Posterior cingulate gyrus (tissue), 11 donors: ENCODE measurements around the gene CCNY.

ENCODE experiments used
- DNase-seq, 10 donors: peaks; one replicate each; pipeline versions ENCODE4 v3.0.0 to v3.0.0-alpha.2; 2020 to 2021; ENCODE audit warnings: mixed read lengths in 3 of 10
- intact Hi-C: fragments of 100-400 bp; cut with DNase I; formaldehyde crosslinking; loops from one replicate; pipeline ENCODE4 v1.15.1; 2023

CCNY gene

DNA sequence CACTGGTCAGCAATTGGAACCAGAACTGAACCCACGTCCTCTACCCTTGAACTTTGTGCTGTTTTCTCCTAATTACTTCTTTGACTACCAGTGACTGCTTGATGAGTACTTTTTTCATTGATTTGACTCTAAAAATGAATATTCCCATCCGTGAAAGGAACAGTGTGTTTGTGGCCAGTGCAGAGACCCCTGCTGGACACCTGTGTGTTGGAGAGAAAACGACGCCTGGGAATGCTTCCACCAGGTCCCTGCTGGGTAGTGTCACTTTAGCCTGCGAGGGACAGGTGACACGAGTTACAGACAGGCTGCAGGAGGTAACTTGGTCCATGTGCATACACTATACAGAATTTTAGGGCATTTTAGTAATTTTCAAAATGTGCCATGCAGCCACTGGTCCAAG lies 262.1 kb downstream of the CCNY start:
- intact Hi-C loops: no loop called here
- DNase-seq: no peak

DNA sequence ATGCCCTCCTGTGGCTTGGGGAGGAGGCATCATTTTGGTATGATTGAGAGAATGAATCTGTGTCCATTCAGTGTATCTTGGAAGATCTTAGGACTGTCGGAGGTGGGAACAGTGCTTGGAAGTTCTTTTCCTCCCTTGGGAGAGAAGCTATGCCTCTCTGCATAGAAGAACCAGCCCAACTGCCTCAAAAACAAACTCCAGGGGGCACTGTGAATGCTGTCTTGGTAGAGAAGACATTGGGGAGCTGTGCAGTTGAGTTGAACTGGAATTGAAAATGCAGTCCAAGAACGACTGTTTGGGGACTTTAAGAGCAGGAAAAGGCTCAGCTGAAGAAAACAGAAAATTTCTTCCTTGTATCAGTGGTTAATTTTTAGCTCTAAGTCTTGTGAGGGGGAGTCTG lies 263.9 kb downstream of the CCNY start:
- DNase-seq: no peak
- intact Hi-C loops: no loop called here

DNA sequence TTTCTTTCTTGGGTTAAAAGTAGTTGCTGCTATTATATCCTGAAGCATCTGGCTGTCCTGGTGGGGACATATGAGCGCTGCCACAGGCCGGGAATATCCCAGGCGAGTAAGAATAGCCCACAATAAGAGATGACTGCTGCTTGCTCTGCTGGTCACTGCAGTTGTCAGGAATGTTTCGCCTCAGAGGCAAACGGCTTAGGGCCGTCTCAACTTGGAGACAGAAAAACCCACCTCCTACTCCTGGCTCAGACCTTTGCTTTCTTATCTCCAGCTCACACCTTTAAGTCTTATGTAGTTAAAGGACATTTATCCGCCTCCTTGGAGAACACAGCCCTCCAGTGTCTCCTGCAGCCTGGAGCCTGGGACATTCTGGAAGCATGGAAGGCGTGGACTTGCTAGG lies 268.9 kb downstream of the CCNY start, which contains the start of gene GJD4:
TSS of gene GJD4 (plus strand) at position 151 of the 400 bp plus-strand sequence. CDS start at position 378, 227 bp downstream.
- intact Hi-C loops: no loop called here
- peak in 1 of 10 donors; percentile 57 for DNase-seq

GRCh38 chr10:35606430-35606829 lies 270.1 kb downstream of the CCNY start:
- intact Hi-C loops: no loop called here
- no peak for DNase-seq

- peak in 2 of 10 donors; percentile 69 to 82 for DNase-seq
- intact Hi-C loops: no loop called here
These were observed 271.4 kb downstream of the CCNY start for GRCh38 chr10:35607475-35608327.

DNA sequence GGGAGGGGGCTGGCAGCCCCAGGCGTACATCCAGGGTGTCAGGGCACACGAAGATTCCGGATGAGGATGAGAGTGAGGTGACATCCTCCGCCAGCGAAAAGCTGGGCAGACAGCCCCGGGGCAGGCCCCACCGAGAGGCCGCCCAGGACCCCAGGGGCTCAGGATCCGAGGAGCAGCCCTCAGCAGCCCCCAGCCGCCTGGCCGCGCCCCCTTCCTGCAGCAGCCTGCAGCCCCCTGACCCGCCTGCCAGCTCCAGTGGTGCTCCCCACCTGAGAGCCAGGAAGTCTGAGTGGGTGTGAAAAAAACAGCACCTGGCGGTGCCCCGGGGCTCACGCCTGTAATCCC lies 272.0 kb downstream of the CCNY start:
- peak in 2 of 10 donors; percentile 61 to 65 for DNase-seq
- intact Hi-C loops: no loop called here

- DNase-seq: no peak
These were observed 275.4 kb downstream of the CCNY start for GRCh38 chr10:35611750-35612149.

DNA sequence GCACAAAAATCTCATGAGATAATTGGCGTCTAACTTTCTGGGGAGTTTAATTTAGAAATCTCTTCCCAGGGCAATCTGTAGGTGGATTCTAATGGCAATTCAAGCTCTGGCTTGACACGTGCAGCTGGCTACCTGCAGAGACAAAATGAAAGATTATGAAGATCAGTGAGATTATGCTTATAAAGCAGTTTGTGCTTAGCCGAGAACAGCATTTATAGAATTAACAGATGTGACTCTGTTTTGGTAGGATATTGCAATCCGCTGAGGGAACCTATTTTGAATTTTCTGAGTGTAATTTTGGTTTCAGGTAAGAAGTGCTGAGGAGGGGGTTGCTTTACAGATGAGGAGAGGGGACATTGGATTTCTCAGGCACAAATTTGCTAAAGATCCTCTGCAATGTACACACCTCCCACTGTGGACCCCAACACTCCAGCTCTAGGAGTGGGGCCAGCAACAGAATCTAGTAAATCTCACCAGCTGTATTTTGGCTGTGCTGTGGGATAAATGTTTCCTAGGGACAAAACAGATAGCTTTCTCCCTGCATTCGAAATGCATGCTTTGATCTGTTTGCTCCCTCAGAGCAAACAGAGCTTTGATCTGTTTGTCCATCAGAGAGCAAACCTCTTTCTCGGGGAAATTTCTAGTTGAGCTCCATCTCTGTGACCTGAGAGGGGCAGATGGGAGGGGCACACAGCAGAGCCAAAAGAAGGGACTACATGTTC lies 276.2 kb downstream of the CCNY start:
- intact Hi-C loops: no loop called here
- no peak for DNase-seq

More at GRCh38 chr10:35611750-35612149, 275.4 kb downstream of the CCNY start:
- intact Hi-C loops: no loop called here

DNA sequence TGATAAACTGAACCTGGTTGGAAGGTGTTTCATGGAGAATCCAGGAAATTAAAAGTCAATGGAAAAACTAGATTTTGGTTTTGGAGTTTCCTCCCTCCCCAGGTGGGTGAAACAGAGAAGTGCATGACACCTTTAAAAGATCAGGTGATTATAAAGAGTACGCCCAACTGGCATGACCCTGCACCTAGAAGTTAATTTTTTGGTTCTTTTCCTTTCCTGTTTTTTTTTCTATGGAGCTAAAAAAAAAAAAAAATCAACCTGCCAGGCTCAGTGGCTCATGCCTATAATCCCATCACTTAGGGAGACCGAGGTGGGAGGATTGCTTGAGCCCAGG lies 276.8 kb downstream of the CCNY start:
- no peak for DNase-seq
- intact Hi-C loops: no loop called here

GRCh38 chr10:35613597-35614226 lies 277.4 kb downstream of the CCNY start:
- intact Hi-C loops: no loop called here
- no peak for DNase-seq

DNA sequence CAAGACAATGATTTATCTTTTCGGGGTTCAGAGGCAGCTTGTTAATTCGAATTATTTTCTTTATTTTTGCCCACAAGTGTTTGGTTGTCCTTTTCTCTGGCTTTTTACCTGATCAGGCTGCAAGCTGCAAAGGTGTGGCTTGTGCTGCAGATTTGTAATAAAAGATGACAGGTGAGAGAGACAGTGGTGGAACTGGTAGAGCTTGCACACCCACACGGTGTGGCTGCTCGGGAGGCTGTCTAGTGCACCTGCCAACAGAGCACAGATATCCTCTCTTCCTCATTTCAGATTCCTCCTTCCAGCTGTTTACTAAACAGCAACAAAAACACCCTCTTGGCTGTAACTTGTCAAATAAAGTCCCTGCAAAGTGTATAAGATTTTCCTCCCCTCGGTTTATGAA lies 278.0 kb downstream of the CCNY start:
- intact Hi-C loops: no loop called here
- no peak for DNase-seq
